Ureter (tissue), 1 donor: ENCODE measurements around the gene XRCC1. TPM values are rescaled to one million over a fixed set of nuclear protein-coding genes. Genes with fewer than 3 reads are reported as not detected.

Source experiments
- total RNA-seq: library from RNA; stranded (reverse); gene quantifications from one replicate; pipeline ENCODE4 v1.2.4, GENCODE V29; 2023
- donor health status: DM: yes; HTN: yes; CAD: no.

Gene XRCC1
- total RNA-seq, 1 donor from 2014 or later: 20.3 TPM

Other genes with a start within 250 kb of the XRCC1 start
- not detected for gene CD177, start 221.8 kb downstream of the XRCC1 start, total RNA-seq
- gene TEX101, start 160.6 kb downstream of the XRCC1 start, total RNA-seq: not detected
- gene LYPD3, start 109.9 kb downstream of the XRCC1 start, total RNA-seq: 15.0 TPM
- gene PHLDB3, start 70.8 kb downstream of the XRCC1 start, total RNA-seq: 39.5 TPM
- gene ETHE1, start 48.3 kb downstream of the XRCC1 start, total RNA-seq: 37.4 TPM
- gene ZNF575, start 42.3 kb downstream of the XRCC1 start, total RNA-seq: 2.1 TPM
- gene PINLYP, start 274 bp upstream of the XRCC1 start, total RNA-seq: 11.8 TPM
- gene IRGQ, start 20.6 kb upstream of the XRCC1 start, total RNA-seq: 20.8 TPM
- 20.4 TPM for gene ZNF576, start 21.1 kb upstream of the XRCC1 start, total RNA-seq
- 1.0 TPM for gene SRRM5, start 36.6 kb upstream of the XRCC1 start, total RNA-seq
- gene ZNF428, start 44.1 kb upstream of the XRCC1 start, total RNA-seq: 30.2 TPM
- gene CADM4, start 64.3 kb upstream of the XRCC1 start, total RNA-seq: 6.6 TPM
- gene PLAUR, start 94.6 kb upstream of the XRCC1 start, total RNA-seq: 9.6 TPM
- not detected for gene IRGC, start 140.5 kb upstream of the XRCC1 start, total RNA-seq
- 60.6 TPM for gene SMG9, start 179.4 kb upstream of the XRCC1 start, total RNA-seq
- gene KCNN4, start 205.4 kb upstream of the XRCC1 start, total RNA-seq: 69.2 TPM
- gene LYPD5, start 226.9 kb upstream of the XRCC1 start, total RNA-seq: 5.9 TPM